Astrocyte (in vitro differentiated cells and primary cell): Measurements from ENCODE around the gene BBS9.

ENCODE experiments used
- EZH2 ChIP-seq: IDR thresholded peaks from 2 replicates; pipeline ENCODE4 v1.6.1; 2012; ENCODE audit warnings: mild to moderate bottlenecking, low read length, inconsistent platforms; ENCODE audit not compliant: insufficient read depth
- TF ChIP-seq, protein P1 (sequence below): IDR thresholded peaks from 2 replicates; pipeline ENCODE4 v1.5.1; 2011; ENCODE audit warnings: low read depth, mild to moderate bottlenecking, inconsistent platforms, low read length, moderate library complexity; ENCODE audit not compliant: insufficient read depth

DNA sequence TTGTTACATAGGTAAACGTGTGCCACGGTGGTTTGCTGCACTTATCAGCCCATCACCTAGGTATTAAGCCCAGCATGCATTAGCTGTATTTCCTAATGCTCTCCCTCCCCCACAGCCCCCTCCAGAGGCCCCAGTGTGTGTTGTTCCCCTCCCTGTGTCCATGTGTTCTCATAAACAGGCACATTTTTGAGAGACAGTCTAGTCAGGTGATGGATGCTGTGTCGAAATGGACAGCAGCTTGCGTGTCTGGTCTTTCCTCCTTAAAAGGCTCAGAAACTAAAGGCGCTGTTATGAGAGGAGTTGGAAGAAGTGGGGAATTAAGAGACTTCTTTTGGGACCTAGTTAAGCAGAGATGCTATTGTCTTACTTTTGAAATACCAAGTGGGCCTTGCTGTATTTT lies 296.0 kb downstream of the BBS9 start:
- TF ChIP-seq, protein P1, sequence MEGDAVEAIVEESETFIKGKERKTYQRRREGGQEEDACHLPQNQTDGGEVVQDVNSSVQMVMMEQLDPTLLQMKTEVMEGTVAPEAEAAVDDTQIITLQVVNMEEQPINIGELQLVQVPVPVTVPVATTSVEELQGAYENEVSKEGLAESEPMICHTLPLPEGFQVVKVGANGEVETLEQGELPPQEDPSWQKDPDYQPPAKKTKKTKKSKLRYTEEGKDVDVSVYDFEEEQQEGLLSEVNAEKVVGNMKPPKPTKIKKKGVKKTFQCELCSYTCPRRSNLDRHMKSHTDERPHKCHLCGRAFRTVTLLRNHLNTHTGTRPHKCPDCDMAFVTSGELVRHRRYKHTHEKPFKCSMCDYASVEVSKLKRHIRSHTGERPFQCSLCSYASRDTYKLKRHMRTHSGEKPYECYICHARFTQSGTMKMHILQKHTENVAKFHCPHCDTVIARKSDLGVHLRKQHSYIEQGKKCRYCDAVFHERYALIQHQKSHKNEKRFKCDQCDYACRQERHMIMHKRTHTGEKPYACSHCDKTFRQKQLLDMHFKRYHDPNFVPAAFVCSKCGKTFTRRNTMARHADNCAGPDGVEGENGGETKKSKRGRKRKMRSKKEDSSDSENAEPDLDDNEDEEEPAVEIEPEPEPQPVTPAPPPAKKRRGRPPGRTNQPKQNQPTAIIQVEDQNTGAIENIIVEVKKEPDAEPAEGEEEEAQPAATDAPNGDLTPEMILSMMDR = no peak
- no peak for TF ChIP-seq EZH2
